ENCODE measurements around the gene CCL22.
"Not testable (repeated sequence)": the region's sequence is repeated elsewhere in the genome, so short reads cannot be mapped to it uniquely, and the experiment has no call there.

Gene CCL22

DNA sequence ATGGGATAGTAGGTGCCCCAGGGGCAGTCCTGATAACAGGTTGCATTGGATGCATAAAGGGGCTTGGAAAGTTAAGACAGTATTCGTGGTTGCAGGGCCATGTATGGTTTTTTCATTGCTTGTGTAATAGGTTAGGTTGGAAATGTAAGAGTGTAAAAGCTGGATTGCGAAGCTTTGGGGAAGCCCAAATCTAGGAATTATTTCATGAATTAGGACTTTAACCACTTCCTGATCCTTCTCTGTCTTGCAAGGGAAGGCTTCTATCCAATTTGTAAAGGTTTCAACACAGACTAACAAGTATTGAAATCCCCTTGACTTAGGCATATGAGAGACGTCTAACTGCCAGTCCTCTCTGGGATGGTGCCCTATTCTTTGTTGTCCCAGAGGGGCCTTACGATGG is 38.2 kb downstream of the CCL22 start:
- no peak overlapping the region for H3K4me3 ChIP-seq (ENCODE audit: low read depth in 1 of 2, low read length in 2 of 2)
- H3K79me2 ChIP-seq (ENCODE audit: insufficient read depth, low read length), result no peaks in the 10 kb centered on the region

DNA sequence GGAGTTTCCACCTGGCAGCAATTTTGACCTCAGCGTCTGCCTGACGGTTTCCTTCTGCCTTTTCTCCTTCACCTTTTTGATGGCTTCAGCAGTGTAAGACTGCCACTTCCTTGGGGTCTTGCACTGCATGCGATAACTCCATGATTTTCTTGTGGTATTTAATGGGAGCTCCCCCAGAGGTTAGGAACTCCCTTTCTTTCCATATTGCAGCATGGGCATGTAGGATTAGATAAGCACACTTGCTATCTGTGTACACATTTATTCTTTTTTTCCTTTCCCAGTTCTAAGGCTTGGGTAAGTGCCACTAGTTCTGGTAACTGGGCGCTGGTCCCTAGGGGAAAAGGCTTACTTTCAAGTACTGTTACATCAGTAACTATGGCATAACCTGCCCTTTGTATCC is 38.9 kb downstream of the CCL22 start:
- not testable (repeated sequence) for H3K36me3 ChIP-seq (ENCODE audit: insufficient read depth, low read length); H3K79me2 ChIP-seq (ENCODE audit: insufficient read depth, low read length); H3K4me3 ChIP-seq (ENCODE audit: low read depth in 1 of 2, low read length in 2 of 2); ATAC-seq (ENCODE audit: insufficient read depth, low read depth); H3K9ac ChIP-seq (ENCODE audit: low read depth, low read length); H4K20me1 ChIP-seq (ENCODE audit: insufficient read depth, low read length); H3K4me2 ChIP-seq (ENCODE audit: insufficient read depth, low read length); DNase-seq; H3K27ac ChIP-seq (ENCODE audit: low read length); H3K9me3 ChIP-seq (ENCODE audit: insufficient read depth, low read length, severe bottlenecking); H3K4me1 ChIP-seq (ENCODE audit: insufficient read depth, low read length); H3K27me3 ChIP-seq (ENCODE audit: insufficient read depth, low read length, poor library complexity); H2AFZ ChIP-seq (ENCODE audit: low read depth, low read length)

More for the DNA sequence above, 38.2 kb downstream of the CCL22 start:
- H3K27me3 ChIP-seq (ENCODE audit: insufficient read depth, low read length, poor library complexity), result no peaks in the 10 kb centered on the region
- H3K9me3 ChIP-seq (ENCODE audit: insufficient read depth, low read length, severe bottlenecking), result no peaks in the 10 kb centered on the region
- H4K20me1 ChIP-seq (ENCODE audit: insufficient read depth, low read length), result no peaks in the 10 kb centered on the region
- TF ChIP-seq CTCF (IDR thresholded peaks at IDR 0.05; ENCODE audit: borderline replicate concordance, extremely low read depth, low read length, poor library complexity, severe bottlenecking) (no peak), EZH2 (IDR thresholded peaks at IDR 0.05; ENCODE audit: borderline replicate concordance, low read depth, low read length, severe bottlenecking) (no peak)
- no peak overlapping the region for H3K4me2 ChIP-seq (ENCODE audit: insufficient read depth, low read length)
- no peak overlapping the region for H3K27ac ChIP-seq (ENCODE audit: low read length)
- H3K4me1 ChIP-seq (ENCODE audit: insufficient read depth, low read length), result no peaks in the 10 kb centered on the region
- H3K36me3 ChIP-seq (ENCODE audit: insufficient read depth, low read length), result no peaks in the 10 kb centered on the region
- ATAC-seq (ENCODE audit: insufficient read depth, low read depth) (no peak), DNase-seq (no peak)
- H2AFZ ChIP-seq (ENCODE audit: low read depth, low read length), result no peak overlapping the region
- no peak overlapping the region for H3K9ac ChIP-seq (ENCODE audit: low read depth, low read length)

GRCh38 chr16:57401943-57402640 is 43.5 kb downstream of the CCL22 start:
- Histone ChIP-seq H2AFZ (ENCODE audit: low read depth, low read length) (no peak overlapping the region), H3K36me3 (ENCODE audit: insufficient read depth, low read length) (no peaks in the 10 kb centered on the region), H4K20me1 (ENCODE audit: insufficient read depth, low read length) (no peaks in the 10 kb centered on the region), H3K4me3 (ENCODE audit: low read depth in 1 of 2, low read length in 2 of 2) (no peak overlapping the region), H3K27me3 (ENCODE audit: insufficient read depth, low read length, poor library complexity) (no peaks in the 10 kb centered on the region), H3K79me2 (ENCODE audit: insufficient read depth, low read length) (no peaks in the 10 kb centered on the region), H3K9ac (ENCODE audit: low read depth, low read length) (no peak overlapping the region), H3K4me2 (ENCODE audit: insufficient read depth, low read length) (no peak overlapping the region), H3K9me3 (ENCODE audit: insufficient read depth, low read length, severe bottlenecking) (no peaks in the 10 kb centered on the region), H3K4me1 (ENCODE audit: insufficient read depth, low read length) (no peaks in the 10 kb centered on the region), H3K27ac (ENCODE audit: low read length) (no peak overlapping the region)
- DNase-seq (no peak), ATAC-seq (ENCODE audit: insufficient read depth, low read depth) (no peak)
- no peak for TF ChIP-seq CTCF (IDR thresholded peaks at IDR 0.05; ENCODE audit: borderline replicate concordance, extremely low read depth, low read length, poor library complexity, severe bottlenecking)
- no peak for TF ChIP-seq EZH2 (IDR thresholded peaks at IDR 0.05; ENCODE audit: borderline replicate concordance, low read depth, low read length, severe bottlenecking)

DNA sequence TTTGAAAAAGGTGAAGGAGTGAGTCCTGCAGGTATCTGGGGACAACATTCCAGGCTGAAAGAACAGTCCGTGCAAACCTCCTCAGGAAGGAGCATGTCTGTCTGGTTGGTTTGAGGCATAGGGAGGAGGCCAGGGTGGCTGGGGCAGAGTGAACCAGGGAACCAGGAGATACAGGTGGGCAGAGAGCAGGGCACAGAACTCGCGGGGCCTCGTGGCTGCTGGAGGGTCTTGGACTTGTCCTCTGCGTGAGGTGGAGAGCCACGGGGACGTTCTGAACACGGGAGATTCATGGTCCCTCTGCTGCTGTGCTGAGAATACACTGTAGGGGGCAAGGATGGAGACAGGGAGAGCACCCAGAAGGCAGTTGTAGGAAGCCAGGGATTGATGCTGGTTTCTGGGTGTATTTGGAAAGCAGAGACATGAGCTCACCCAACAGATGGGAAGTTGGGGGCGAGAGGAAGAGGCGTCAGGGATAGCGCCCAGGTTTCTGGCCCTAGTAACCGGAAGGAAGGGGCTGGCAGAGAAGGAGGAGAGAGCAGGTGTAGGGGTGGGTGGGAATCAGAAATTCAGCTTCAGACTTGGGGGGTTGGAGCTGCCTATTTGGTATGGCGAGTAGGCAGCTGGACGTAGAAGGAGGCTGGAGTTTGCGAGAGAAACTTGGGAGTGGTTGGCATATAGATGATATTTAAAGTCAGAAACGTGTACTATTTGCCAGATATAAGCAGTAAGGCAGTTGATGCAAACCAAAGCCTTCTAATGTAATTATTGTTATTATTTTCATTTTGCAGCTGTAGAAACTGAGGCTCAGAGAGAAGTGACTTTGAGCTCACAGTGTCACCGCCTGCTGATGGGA is 45.6 kb downstream of the CCL22 start, which contains the start of gene CCL17:
Gene CCL17, plus strand, starts transcription at position 803 of the 853 bp plus-strand sequence. CDS start 9,166 bp downstream, outside the sequence.
- Histone ChIP-seq H4K20me1 (ENCODE audit: insufficient read depth, low read length) (no peaks in the 10 kb centered on the region), H3K4me1 (ENCODE audit: insufficient read depth, low read length) (no peaks in the 10 kb centered on the region), H3K79me2 (ENCODE audit: insufficient read depth, low read length) (no peaks in the 10 kb centered on the region), H3K9ac (ENCODE audit: low read depth, low read length) (no peak within 1 kb of the TSS), H3K9me3 (ENCODE audit: insufficient read depth, low read length, severe bottlenecking) (no peaks in the 10 kb centered on the region), H3K27ac (ENCODE audit: low read length) (no peak within 1 kb of the TSS), H3K27me3 (ENCODE audit: insufficient read depth, low read length, poor library complexity) (no peaks in the 10 kb centered on the region), H3K36me3 (ENCODE audit: insufficient read depth, low read length) (no peaks in the 10 kb centered on the region), H3K4me2 (ENCODE audit: insufficient read depth, low read length) (no peak within 1 kb of the TSS), H3K4me3 (ENCODE audit: low read depth in 1 of 2, low read length in 2 of 2) (no peak within 1 kb of the TSS), H2AFZ (ENCODE audit: low read depth, low read length) (no peak within 1 kb of the TSS)
- DNase-seq (no peak), ATAC-seq (ENCODE audit: insufficient read depth, low read depth) (no peak)
- TF ChIP-seq CTCF (IDR thresholded peaks at IDR 0.05; ENCODE audit: borderline replicate concordance, extremely low read depth, low read length, poor library complexity, severe bottlenecking), result no peak
- no peak for TF ChIP-seq EZH2 (IDR thresholded peaks at IDR 0.05; ENCODE audit: borderline replicate concordance, low read depth, low read length, severe bottlenecking)
